Testis (tissue), 3 donors: ENCODE results near the gene ARL4D. TPM values are rescaled to one million over a fixed set of nuclear protein-coding genes. Genes with fewer than 3 reads are reported as not detected.

Source experiments
- DNase-seq: peaks from one replicate; pipeline ENCODE4 v3.0.0-alpha.2; 2019
- H3K27ac ChIP-seq, 2 donors: fragments of 200-600 bp; sonication (generic); one replicate each; pipeline ENCODE4 v1.5.1; 2019
- H3K27me3 ChIP-seq: fragments of 200-600 bp; sonication (generic); one replicate; pipeline ENCODE4 v1.5.1; 2019
- H3K36me3 ChIP-seq: fragments of 200-600 bp; sonication (generic); one replicate; pipeline ENCODE4 v1.5.1; 2017; ENCODE audit warnings: low read depth; ENCODE audit errors: missing control alignments
- H3K4me1 ChIP-seq: fragments of 200-600 bp; sonication (generic); one replicate; pipeline ENCODE4 v1.5.1; 2019
- H3K4me3 ChIP-seq, 2 donors: fragments of 200-600 bp; sonication (generic); one replicate each; pipeline ENCODE4 v1.5.1; 2017 to 2019
- H3K9me3 ChIP-seq: fragments of 200-600 bp; sonication (generic); one replicate; pipeline ENCODE4 v1.5.1; 2017
- POLR2A ChIP-seq: fragments of 450-650 bp; IDR thresholded peaks from one replicate; pipeline ENCODE4 v1.6.1; 2017; ENCODE audit warnings: antibody characterized with exemption, mild to moderate bottlenecking, moderate library complexity
- WGBS, 2 donors: methylation state at CpG; one replicate each; pipeline ENCODE4 v1.1.5; 2018; 5-methylcytosine and 5-hydroxymethylcytosine counted together
- intact Hi-C: fragments of 100-400 bp; cut with DNase I; formaldehyde crosslinking; loops from one replicate; pipeline ENCODE4 v1.15.1; 2023; ENCODE audit warnings: low total_unique reads
- polyA plus RNA-seq: library from polyadenylated mRNA; stranded (reverse); fragments of 350-450 nt; fragmentation: Illumina TruSeq; extraction: RNeasy Lipid Tissue Mini Kit (QIAGEN cat#74804); gene quantifications from one replicate; pipeline ENCODE4 v1.2.3, GENCODE V29; 2014; ENCODE audit warnings: low read depth, low replicate concordance; ENCODE audit not compliant: insufficient read depth
- total RNA-seq, 2 donors: library from RNA; depleted of rRNA; stranded (reverse); fragments of >200 nt; gene quantifications; one replicate each; pipeline ENCODE4 v1.2.3, GENCODE V29; 2016
- TF ChIP-seq, protein P1 (sequence below), 3 experiments: fragments of 450-650 bp in 2 of 3; fragments of 200-600 bp in 1 of 3; sonication (generic) in 1 of 3; IDR thresholded peaks; one replicate each; pipeline ENCODE4 v1.5.1; 2016 to 2019; ENCODE audit warnings: antibody characterized with exemption in 3 of 3, mild to moderate bottlenecking in 2 of 3, moderate library complexity in 1 of 3

Gene ARL4D
- total and polyA plus RNA-seq, 3 donors from 2014 or later: 26.5 to 48.2 (median 45.6) TPM

DNA sequence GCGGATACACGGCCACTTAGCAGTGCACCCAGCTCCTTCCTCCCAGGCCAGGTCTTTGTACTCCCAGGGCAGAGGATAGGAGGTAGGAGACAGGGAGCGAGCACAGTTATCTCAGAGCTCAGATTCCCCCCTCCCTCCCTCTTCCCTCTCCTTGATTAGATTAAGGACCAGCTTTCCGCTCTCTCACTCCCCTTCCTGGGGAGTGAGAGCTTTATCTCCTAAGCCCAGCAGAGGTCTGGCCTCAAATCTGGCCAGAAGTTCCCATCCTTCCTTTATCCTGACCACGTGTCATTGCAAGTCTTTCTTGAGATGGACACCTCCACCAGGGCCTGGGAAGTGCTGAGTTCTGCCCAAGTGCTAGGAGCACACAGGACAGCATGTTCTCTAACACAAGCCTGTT lies 5.1 kb downstream of the ARL4D start:
- Histone ChIP-seq H3K9me3 (no peaks in the 10 kb centered on the region), H3K4me1 (peaks cover 24% of the 10 kb centered on the region), H3K4me3 (no peak overlapping the region), H3K27ac (peak overlapping the region in 1 of 2 donors; percentile 35), H3K27me3 (no peaks in the 10 kb centered on the region), H3K36me3 (no peaks in the 10 kb centered on the region)
- intact Hi-C loops: no loop called here
- TF ChIP-seq, protein P1, sequence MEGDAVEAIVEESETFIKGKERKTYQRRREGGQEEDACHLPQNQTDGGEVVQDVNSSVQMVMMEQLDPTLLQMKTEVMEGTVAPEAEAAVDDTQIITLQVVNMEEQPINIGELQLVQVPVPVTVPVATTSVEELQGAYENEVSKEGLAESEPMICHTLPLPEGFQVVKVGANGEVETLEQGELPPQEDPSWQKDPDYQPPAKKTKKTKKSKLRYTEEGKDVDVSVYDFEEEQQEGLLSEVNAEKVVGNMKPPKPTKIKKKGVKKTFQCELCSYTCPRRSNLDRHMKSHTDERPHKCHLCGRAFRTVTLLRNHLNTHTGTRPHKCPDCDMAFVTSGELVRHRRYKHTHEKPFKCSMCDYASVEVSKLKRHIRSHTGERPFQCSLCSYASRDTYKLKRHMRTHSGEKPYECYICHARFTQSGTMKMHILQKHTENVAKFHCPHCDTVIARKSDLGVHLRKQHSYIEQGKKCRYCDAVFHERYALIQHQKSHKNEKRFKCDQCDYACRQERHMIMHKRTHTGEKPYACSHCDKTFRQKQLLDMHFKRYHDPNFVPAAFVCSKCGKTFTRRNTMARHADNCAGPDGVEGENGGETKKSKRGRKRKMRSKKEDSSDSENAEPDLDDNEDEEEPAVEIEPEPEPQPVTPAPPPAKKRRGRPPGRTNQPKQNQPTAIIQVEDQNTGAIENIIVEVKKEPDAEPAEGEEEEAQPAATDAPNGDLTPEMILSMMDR (IDR thresholded peaks at IDR 0.05): no peak
- TF ChIP-seq POLR2A: no peak
- WGBS, 2 donors: 63 to 69% methylated on average over 5 of the region's 5 CpGs
- DNase-seq: peak; percentile 45

DNA sequence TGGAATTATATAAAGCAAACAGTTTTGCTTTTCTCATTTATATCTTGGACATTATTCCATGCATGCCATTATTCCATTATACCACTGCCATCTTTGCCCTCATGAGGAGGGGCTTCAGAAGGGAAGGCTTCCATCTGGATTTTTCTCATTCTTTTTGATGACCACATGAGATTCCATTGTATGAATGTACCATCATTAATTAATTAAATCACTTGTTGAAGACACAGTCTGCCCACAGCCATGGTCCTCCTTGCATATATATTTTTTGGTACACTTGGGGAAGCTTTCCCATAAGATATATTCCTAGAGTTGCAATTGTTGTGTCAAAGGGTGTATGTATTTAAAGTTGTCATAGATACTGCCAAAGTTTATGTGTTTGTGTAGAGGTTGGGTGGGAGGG lies 7.1 kb downstream of the ARL4D start:
- intact Hi-C loops: no loop called here
- Histone ChIP-seq H3K36me3 (no peaks in the 10 kb centered on the region), H3K27ac (no peak overlapping the region), H3K27me3 (no peaks in the 10 kb centered on the region), H3K9me3 (no peaks in the 10 kb centered on the region), H3K4me3 (no peak overlapping the region), H3K4me1 (peaks cover 13% of the 10 kb centered on the region)
- no peak for DNase-seq
- TF ChIP-seq, protein P1 (IDR thresholded peaks at IDR 0.05): no peak
- TF ChIP-seq POLR2A: no peak

DNA sequence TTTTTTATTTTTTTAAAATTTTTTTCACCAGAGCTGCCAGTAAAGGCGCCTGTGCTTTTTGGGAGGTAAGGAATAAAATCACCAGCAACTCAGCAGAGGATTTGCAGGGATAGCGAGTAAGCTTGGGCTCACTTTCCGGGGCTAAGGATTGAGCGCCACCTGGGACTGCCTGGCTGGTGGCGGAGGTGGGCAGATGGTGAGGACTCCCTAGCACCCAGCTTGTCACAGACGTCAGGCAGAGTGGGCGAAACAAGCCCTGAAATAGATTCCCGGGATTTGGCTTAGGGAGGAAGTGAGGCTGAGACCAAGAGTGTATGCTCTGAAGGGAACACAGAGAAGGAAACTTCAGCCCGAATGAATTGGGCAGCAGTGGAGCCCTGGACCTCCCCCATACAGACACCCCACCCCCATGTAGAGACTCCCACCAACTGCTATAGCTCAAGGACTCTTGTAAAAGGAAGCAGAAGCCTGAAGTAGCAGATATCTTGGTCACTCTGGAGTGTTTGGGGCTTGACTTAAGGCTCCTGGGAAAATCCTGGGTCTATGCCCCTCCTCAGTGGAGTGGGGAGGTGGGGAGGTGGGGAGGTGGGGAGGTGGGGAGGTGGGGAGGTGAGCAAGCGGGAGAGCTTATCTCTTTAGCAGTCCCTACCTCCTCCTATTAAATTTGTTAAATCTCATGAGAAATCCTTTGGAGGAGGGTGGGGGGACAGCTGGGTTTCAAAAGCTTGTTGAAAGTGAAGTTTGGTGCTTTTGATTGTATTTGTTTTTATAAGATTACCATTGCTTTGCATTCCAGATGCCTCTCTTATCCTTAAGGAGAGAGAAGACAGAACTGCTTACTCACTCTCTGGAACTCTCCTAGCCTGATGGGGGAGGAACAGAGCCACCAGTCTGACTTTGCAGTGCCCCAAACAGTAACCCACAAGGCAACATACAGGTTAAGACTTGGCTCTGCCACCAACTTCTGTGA lies 8.2 kb downstream of the ARL4D start:
- intact Hi-C loops: no loop called here
- H3K36me3 ChIP-seq: no peaks in the 10 kb centered on the region
- WGBS, 2 donors: 59 to 74% methylated on average over 9 to 10 of the region's 10 CpGs
- no peak overlapping the region for H3K4me3 ChIP-seq
- TF ChIP-seq POLR2A: no peak
- TF ChIP-seq, protein P1 (IDR thresholded peaks at IDR 0.05): no peak
- no peaks in the 10 kb centered on the region for H3K27me3 ChIP-seq
- no peaks in the 10 kb centered on the region for H3K9me3 ChIP-seq
- H3K27ac ChIP-seq: no peak overlapping the region
- no peak for DNase-seq
- peaks cover 7% of the 10 kb centered on the region for H3K4me1 ChIP-seq

DNA sequence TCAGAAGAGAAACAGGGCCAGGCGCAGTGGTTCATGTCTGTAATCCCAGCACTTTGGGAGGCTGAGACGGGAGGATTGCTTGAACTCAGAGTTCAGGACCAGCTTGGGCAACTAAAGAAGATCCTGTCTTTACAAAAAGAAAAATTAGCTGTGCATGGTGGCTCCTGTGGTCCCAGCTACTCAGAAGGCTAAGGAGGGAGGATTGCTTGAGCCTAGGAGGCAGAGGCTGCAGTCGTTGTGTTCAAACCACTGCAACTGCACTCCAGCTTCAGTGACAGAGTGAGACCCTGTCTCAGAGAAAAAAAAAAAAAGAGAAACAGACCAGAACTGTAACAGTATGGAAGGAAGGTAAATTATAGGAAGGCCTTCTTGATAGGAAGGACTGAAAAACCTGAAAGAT lies 10.3 kb downstream of the ARL4D start:
- TF ChIP-seq, protein P1 (IDR thresholded peaks at IDR 0.05): no peak
- no peak for TF ChIP-seq POLR2A
- Histone ChIP-seq H3K4me3 (no peak overlapping the region), H3K27me3 (no peaks in the 10 kb centered on the region), H3K27ac (no peak overlapping the region), H3K4me1 (peaks cover 4% of the 10 kb centered on the region), H3K36me3 (no peaks in the 10 kb centered on the region), H3K9me3 (no peaks in the 10 kb centered on the region)
- WGBS, 2 donors: 59 to 68% methylated on average over 3 of the region's 3 CpGs
- intact Hi-C loops: no loop called here
- DNase-seq: no peak
